ENCODE results near the gene PBX2. TPM values are rescaled to one million over a fixed set of nuclear protein-coding genes. Genes with fewer than 3 reads are reported as not detected.

The PBX2 gene
- total and polyA plus RNA-seq, 2 experiments from 2014 or later: 7.2 to 111 TPM

DNA sequence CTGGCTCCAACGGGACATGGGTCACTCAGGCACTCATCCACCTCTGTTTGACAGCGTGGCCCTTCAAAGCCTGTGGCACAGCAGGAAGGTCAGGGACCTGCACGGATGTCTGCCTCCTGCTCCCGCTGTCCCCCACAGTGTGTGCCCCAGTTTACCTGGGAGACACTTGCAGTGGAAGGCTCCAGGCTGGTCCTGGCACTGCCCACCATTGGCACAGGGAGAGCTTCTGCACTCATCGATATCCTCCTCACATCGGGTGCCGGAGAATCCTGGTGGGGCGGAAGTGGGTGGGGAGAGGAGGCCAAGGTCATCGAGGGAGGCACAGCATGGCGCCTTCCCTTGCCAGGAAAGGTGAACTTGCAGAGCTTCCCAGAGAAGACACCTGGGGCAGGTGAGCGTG is 27.0 kb upstream of the PBX2 start:
- Mint-ChIP-seq H3K27ac (no peak overlapping the region), H3K4me1 (no peaks in the 10 kb centered on the region), H3K9me3 (no peaks in the 10 kb centered on the region; the same call in 2 of the 3 replicates), H3K36me3 (ENCODE audit: low read depth) (no peaks in the 10 kb centered on the region), H3K27me3 (ENCODE audit: insufficient read depth, low read depth, poor library complexity) (peaks cover 9% of the 10 kb centered on the region), H3K4me3 (no peak overlapping the region)
- H3K4me1 ChIP-seq (ENCODE audit: insufficient read depth): no peaks in the 10 kb centered on the region
- no peak overlapping the region for H3K4me3 ChIP-seq
- no peak overlapping the region for H2AFZ ChIP-seq
- H3F3A ChIP-seq (replicated peaks; ENCODE audit: low read depth): no peaks in the 10 kb centered on the region
- H3K27ac ChIP-seq (ENCODE audit: low read depth): no peak overlapping the region
- H4K20me1 ChIP-seq (replicated peaks; ENCODE audit: insufficient read depth): no peaks in the 10 kb centered on the region
- H3K27me3 ChIP-seq (ENCODE audit: insufficient read depth): no peaks in the 10 kb centered on the region
- H3K9me2 ChIP-seq (ENCODE audit: insufficient read depth): 0 out of 2 replicates have a peak, but pooled peaks cover 3% of the 10 kb centered on the region
- no peak overlapping the region for H3K4me2 ChIP-seq
- TF ChIP-seq, protein P1, sequence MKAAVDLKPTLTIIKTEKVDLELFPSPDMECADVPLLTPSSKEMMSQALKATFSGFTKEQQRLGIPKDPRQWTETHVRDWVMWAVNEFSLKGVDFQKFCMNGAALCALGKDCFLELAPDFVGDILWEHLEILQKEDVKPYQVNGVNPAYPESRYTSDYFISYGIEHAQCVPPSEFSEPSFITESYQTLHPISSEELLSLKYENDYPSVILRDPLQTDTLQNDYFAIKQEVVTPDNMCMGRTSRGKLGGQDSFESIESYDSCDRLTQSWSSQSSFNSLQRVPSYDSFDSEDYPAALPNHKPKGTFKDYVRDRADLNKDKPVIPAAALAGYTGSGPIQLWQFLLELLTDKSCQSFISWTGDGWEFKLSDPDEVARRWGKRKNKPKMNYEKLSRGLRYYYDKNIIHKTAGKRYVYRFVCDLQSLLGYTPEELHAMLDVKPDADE (IDR thresholded peaks at IDR 0.05): no peak
- TF ChIP-seq CTCF (conservative IDR thresholded peaks at IDR 0.05; ENCODE audit: low read depth in 2 of 2): no peak
- no peak for TF ChIP-seq EZH2 (IDR thresholded peaks at IDR 0.05; ENCODE audit: low read depth, unreplicated experiment)
- DNase-seq (ENCODE audit: low spot score) (no peak), ATAC-seq (no peak)
- no peaks in the 10 kb centered on the region for H3K36me3 ChIP-seq (ENCODE audit: insufficient read depth)
- no peaks in the 10 kb centered on the region for H3K79me2 ChIP-seq (replicated peaks; ENCODE audit: insufficient read depth)

GRCh38 chr6:32216285-32216684 is 26.3 kb upstream of the PBX2 start:
- H3K27ac Mint-ChIP-seq: no peak overlapping the region
- no peak overlapping the region for H3K4me3 Mint-ChIP-seq
- H3K4me2 ChIP-seq: no peak overlapping the region
- no peak overlapping the region for H3K4me3 ChIP-seq
- H3K4me1 Mint-ChIP-seq: no peaks in the 10 kb centered on the region
- peaks cover 6% of the 10 kb centered on the region for H3K27me3 Mint-ChIP-seq (ENCODE audit: insufficient read depth, low read depth, poor library complexity)
- 0 out of 2 replicates have a peak, but pooled peaks cover 3% of the 10 kb centered on the region for H3K9me2 ChIP-seq (ENCODE audit: insufficient read depth)
- no peaks in the 10 kb centered on the region; the same call in 2 of the 3 replicates for H3K9me3 Mint-ChIP-seq
- no peak overlapping the region for H3K27ac ChIP-seq (ENCODE audit: low read depth)
- no peaks in the 10 kb centered on the region for H3K79me2 ChIP-seq (replicated peaks; ENCODE audit: insufficient read depth)
- no peaks in the 10 kb centered on the region for H4K20me1 ChIP-seq (replicated peaks; ENCODE audit: insufficient read depth)
- H3K36me3 ChIP-seq (ENCODE audit: insufficient read depth): no peaks in the 10 kb centered on the region
- no peaks in the 10 kb centered on the region for H3K36me3 Mint-ChIP-seq (ENCODE audit: low read depth)
- H2AFZ ChIP-seq: no peak overlapping the region
- ATAC-seq (no peak), DNase-seq (ENCODE audit: low spot score) (no peak)
- no peaks in the 10 kb centered on the region for H3F3A ChIP-seq (replicated peaks; ENCODE audit: low read depth)
- H3K4me1 ChIP-seq (ENCODE audit: insufficient read depth): no peaks in the 10 kb centered on the region
- no peaks in the 10 kb centered on the region for H3K27me3 ChIP-seq (ENCODE audit: insufficient read depth)
- TF ChIP-seq, protein P2, sequence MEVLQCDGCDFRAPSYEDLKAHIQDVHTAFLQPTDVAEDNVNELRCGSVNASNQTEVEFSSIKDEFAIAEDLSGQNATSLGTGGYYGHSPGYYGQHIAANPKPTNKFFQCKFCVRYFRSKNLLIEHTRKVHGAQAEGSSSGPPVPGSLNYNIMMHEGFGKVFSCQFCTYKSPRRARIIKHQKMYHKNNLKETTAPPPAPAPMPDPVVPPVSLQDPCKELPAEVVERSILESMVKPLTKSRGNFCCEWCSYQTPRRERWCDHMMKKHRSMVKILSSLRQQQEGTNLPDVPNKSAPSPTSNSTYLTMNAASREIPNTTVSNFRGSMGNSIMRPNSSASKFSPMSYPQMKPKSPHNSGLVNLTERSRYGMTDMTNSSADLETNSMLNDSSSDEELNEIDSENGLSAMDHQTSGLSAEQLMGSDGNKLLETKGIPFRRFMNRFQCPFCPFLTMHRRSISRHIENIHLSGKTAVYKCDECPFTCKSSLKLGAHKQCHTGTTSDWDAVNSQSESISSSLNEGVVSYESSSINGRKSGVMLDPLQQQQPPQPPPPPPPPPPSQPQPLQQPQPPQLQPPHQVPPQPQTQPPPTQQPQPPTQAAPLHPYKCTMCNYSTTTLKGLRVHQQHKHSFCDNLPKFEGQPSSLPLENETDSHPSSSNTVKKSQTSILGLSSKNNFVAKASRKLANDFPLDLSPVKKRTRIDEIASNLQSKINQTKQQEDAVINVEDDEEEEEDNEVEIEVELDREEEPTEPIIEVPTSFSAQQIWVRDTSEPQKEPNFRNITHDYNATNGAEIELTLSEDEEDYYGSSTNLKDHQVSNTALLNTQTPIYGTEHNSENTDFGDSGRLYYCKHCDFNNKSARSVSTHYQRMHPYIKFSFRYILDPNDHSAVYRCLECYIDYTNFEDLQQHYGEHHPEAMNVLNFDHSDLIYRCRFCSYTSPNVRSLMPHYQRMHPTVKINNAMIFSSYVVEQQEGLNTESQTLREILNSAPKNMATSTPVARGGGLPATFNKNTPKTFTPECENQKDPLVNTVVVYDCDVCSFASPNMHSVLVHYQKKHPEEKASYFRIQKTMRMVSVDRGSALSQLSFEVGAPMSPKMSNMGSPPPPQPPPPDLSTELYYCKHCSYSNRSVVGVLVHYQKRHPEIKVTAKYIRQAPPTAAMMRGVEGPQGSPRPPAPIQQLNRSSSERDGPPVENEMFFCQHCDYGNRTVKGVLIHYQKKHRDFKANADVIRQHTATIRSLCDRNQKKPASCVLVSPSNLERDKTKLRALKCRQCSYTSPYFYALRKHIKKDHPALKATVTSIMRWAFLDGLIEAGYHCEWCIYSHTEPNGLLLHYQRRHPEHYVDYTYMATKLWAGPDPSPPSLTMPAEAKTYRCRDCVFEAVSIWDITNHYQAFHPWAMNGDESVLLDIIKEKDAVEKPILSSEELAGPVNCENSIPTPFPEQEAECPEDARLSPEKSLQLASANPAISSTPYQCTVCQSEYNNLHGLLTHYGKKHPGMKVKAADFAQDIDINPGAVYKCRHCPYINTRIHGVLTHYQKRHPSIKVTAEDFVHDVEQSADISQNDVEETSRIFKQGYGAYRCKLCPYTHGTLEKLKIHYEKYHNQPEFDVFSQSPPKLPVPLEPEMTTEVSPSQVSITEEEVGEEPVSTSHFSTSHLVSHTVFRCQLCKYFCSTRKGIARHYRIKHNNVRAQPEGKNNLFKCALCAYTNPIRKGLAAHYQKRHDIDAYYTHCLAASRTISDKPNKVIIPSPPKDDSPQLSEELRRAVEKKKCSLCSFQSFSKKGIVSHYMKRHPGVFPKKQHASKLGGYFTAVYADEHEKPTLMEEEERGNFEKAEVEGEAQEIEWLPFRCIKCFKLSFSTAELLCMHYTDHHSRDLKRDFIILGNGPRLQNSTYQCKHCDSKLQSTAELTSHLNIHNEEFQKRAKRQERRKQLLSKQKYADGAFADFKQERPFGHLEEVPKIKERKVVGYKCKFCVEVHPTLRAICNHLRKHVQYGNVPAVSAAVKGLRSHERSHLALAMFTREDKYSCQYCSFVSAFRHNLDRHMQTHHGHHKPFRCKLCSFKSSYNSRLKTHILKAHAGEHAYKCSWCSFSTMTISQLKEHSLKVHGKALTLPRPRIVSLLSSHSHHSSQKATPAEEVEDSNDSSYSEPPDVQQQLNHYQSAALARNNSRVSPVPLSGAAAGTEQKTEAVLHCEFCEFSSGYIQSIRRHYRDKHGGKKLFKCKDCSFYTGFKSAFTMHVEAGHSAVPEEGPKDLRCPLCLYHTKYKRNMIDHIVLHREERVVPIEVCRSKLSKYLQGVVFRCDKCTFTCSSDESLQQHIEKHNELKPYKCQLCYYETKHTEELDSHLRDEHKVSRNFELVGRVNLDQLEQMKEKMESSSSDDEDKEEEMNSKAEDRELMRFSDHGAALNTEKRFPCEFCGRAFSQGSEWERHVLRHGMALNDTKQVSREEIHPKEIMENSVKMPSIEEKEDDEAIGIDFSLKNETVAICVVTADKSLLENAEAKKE (CRISPR knock-in tag; IDR thresholded peaks at IDR 0.05): no peak
- no peak for TF ChIP-seq EZH2phosphoT487 (IDR thresholded peaks at IDR 0.05; ENCODE audit: unreplicated experiment)
- TF ChIP-seq, protein P1 (IDR thresholded peaks at IDR 0.05): no peak
- no peak for TF ChIP-seq CTCF (conservative IDR thresholded peaks at IDR 0.05; ENCODE audit: low read depth in 2 of 2)
- TF ChIP-seq POLR2AphosphoS5 (IDR thresholded peaks at IDR 0.05; ENCODE audit: low read depth): no peak
- no peak for TF ChIP-seq JUNB (IDR thresholded peaks at IDR 0.05; ENCODE audit: unreplicated experiment)
